ENCODE measurements around the gene RIOK1.

DNA sequence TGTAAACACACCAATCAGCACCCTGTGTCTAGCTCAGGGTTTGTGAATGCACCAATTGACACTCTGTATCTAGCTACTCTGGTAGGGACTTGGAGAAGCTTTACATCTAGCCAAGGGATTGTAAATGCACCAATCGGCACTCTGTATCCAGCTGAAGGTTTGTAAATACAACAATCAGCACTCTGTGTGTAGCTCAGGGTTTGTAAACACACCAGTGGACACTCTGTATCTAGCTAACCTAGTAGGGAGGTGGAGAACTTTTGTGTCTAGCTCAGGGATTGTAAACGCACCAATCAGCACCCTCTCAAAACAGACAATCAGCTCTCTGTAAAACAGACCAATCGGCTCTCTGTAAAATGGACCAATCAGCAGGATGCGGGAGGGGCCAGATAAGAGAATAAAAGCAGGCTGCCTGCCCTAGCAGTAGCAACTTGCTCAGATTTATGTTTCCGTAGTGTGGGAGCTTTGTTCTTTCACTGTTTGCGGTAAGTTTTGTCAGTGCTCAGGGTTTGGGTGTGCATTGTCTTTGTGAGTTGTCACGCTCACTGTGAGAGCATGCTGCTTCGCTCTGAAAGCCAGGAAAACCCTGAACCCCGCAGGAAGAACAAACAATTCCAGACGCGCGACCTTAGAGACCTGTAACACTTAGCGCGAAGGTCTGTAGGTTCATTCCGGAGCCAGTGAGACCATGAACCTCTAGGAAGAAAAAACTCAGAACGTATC lies 37.0 kb downstream of the RIOK1 start:
- TF ChIP-seq EZH2 (IDR thresholded peaks at IDR 0.05) (no peak), POLR2AphosphoS5 (IDR thresholded peaks at IDR 0.05; ENCODE audit: borderline replicate concordance, low read depth, low read length) (no peak), FOXP2 (optimal IDR thresholded peaks at IDR 0.05; ENCODE audit: control extremely low read depth, extremely low read length, insufficient read depth) (no peak)
